Karpas-422 (cell line): ENCODE measurements around the gene DHH. TPM values are rescaled to one million over a fixed set of nuclear protein-coding genes. Genes with fewer than 3 reads are reported as not detected.
"Not testable (repeated sequence)": the region's sequence is repeated elsewhere in the genome, so short reads cannot be mapped to it uniquely, and the experiment has no call there.

Experiments
- DNase-seq: peaks from one replicate; pipeline ENCODE4 v3.0.0-alpha.2; 2015
- H2AFZ ChIP-seq: fragments of 200-600 bp; sonication (generic); 2 replicates; pipeline ENCODE4 v1.6.1; 2014; ENCODE audit warnings: antibody characterized with exemption, low read length, mixed read lengths
- H3K27ac ChIP-seq: fragments of 200-600 bp; sonication (generic); 2 replicates; pipeline ENCODE4 v1.5.1; 2014; ENCODE audit warnings: mild to moderate bottlenecking, low read length, moderate library complexity
- H3K27me3 ChIP-seq: fragments of 200-600 bp; sonication (generic); 2 replicates; pipeline ENCODE4 v1.6.1; 2014; ENCODE audit warnings: low read length, mixed read lengths
- H3K36me3 ChIP-seq: fragments of 200-600 bp; sonication (generic); 2 replicates; pipeline ENCODE4 v1.6.1; 2014; ENCODE audit warnings: low read length, mixed read lengths; ENCODE audit not compliant: insufficient read depth
- H3K4me1 ChIP-seq: fragments of 200-600 bp; sonication (generic); 2 replicates; pipeline ENCODE4 v1.6.1; 2014; ENCODE audit warnings: mild to moderate bottlenecking, low read length, mixed read lengths
- H3K4me2 ChIP-seq: fragments of 200-600 bp; sonication (generic); 2 replicates; pipeline ENCODE4 v1.6.1; 2014; ENCODE audit warnings: low read length, low read depth, mild to moderate bottlenecking; ENCODE audit not compliant: poor library complexity, severe bottlenecking
- H3K4me3 ChIP-seq: fragments of 200-600 bp; sonication (generic); 2 replicates; pipeline ENCODE4 v1.5.1; 2014; ENCODE audit warnings: mild to moderate bottlenecking, antibody characterized with exemption, low read length, mixed read lengths
- H3K79me2 ChIP-seq: fragments of 200-600 bp; sonication (generic); 2 replicates; pipeline ENCODE4 v1.6.1; 2014; ENCODE audit warnings: mild to moderate bottlenecking, low read length, mixed read lengths
- H3K9ac ChIP-seq: fragments of 200-600 bp; sonication (generic); 2 replicates; pipeline ENCODE4 v1.6.0; 2014; ENCODE audit warnings: low read length
- H3K9me2 ChIP-seq: fragments of 200-600 bp; sonication (generic), shearing (Covaris generic); replicated peaks from 2 replicates; pipeline ENCODE4 v1.6.0; 2014; ENCODE audit warnings: mild to moderate bottlenecking, low read length, moderate library complexity; ENCODE audit not compliant: insufficient read depth
- H3K9me3 ChIP-seq: fragments of 300-700, 200-600 bp; sonication (generic); 2 replicates; pipeline ENCODE4 v1.6.1; 2014; ENCODE audit warnings: low read length, mixed read lengths
- H4K20me1 ChIP-seq: fragments of 200-600 bp; sonication (generic); 2 replicates; pipeline ENCODE4 v1.6.1; 2014; ENCODE audit warnings: mild to moderate bottlenecking, antibody characterized with exemption, low read length, low read depth; ENCODE audit not compliant: insufficient read depth
- total RNA-seq: library from RNA; depleted of rRNA; stranded (reverse); fragments of >200 nt; shearing (Covaris generic); gene quantifications from 2 replicates; pipeline ENCODE4 v1.2.3, GENCODE V29; 2014; ENCODE audit warnings: low replicate concordance

DHH gene
- total RNA-seq, 1 experiment from 2014 or later: 0.26 TPM

DNA sequence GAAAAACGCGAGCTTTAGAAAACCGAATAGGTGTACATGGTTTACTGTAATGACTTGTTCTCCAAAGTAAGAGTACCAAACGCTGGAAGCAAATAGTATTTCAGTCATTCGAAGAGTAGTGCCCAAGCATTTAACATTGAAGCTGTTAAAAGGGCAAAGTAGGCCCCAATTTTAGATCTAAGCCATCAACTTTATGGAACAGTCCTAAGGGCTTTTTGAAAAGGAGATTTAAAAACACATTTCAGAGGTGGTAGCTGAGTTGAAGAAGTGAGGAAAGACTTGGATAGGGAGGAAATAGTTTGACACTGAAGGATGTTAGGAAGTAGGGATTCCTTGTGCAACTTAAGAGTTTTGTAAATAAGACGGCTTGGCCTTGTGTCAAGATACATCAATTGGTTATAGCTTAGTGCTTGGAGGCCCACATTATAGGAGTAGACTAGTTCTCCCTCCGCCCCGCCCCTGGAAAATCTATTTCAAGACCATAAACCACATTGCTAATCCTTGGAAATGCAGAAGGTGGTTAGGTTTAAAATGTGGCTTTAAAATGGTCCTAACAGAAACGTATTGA is 37.4 kb upstream of the DHH start:
- Histone ChIP-seq H3K79me2 (peaks cover 26% of the 10 kb centered on the region), H3K36me3 (peaks cover 29% of the 10 kb centered on the region), H3K27me3 (no peaks in the 10 kb centered on the region), H2AFZ (peak overlapping the region; percentile 67; the same call in 1 of the 2 replicates), H3K4me2 (peak overlapping the region; percentile 82), H4K20me1 (peaks cover 18% of the 10 kb centered on the region), H3K9me2 (no peaks in the 10 kb centered on the region), H3K4me1 (peaks cover 35% of the 10 kb centered on the region), H3K9me3 (no peaks in the 10 kb centered on the region), H3K4me3 (peak overlapping the region; percentile 62), H3K9ac (peak overlapping the region; percentile 69), H3K27ac (peak overlapping the region; percentile 80)
- DNase-seq: peak; percentile 59

GRCh38 chr12:49131051-49131893 is 36.7 kb upstream of the DHH start, which contains the start of gene TUBA1B:
TSS of gene TUBA1B (minus strand) at chr12:49131395. CDS start at chr12:49131300, 95 bp downstream.
- Histone ChIP-seq H3K4me2 (peak within 1 kb of the TSS; percentile 87), H3K27ac (peak within 1 kb of the TSS; percentile 95), H3K36me3 (peaks cover 29% of the 10 kb centered on the region), H3K9me2 (no peaks in the 10 kb centered on the region), H4K20me1 (peaks cover 18% of the 10 kb centered on the region), H3K9me3 (no peaks in the 10 kb centered on the region), H2AFZ (peak within 1 kb of the TSS; percentile 67; the same call in 1 of the 2 replicates), H3K9ac (peak within 1 kb of the TSS; percentile 97), H3K79me2 (peaks cover 26% of the 10 kb centered on the region), H3K27me3 (no peaks in the 10 kb centered on the region), H3K4me3 (peak within 1 kb of the TSS; percentile 92), H3K4me1 (peaks cover 35% of the 10 kb centered on the region)
- DNase-seq: peak; percentile 96

- Histone ChIP-seq H3K36me3 (peaks cover 29% of the 10 kb centered on the region), H3K27ac (peak overlapping the region; percentile 95), H3K79me2 (peaks cover 26% of the 10 kb centered on the region), H3K4me2 (peak overlapping the region; percentile 87), H2AFZ (no peak overlapping the region), H3K27me3 (no peaks in the 10 kb centered on the region), H3K4me1 (peaks cover 35% of the 10 kb centered on the region), H3K9ac (peak overlapping the region; percentile 97), H3K9me3 (no peaks in the 10 kb centered on the region), H3K9me2 (no peaks in the 10 kb centered on the region), H4K20me1 (peaks cover 18% of the 10 kb centered on the region), H3K4me3 (peak overlapping the region; percentile 92)
- peak; percentile 96 for DNase-seq
Measured at GRCh38 chr12:49130151-49131050, 35.8 kb upstream of the DHH start.

GRCh38 chr12:49129332-49130150 is 34.9 kb upstream of the DHH start:
- peaks cover 18% of the 10 kb centered on the region for H4K20me1 ChIP-seq
- H3K4me1 ChIP-seq: peaks cover 35% of the 10 kb centered on the region
- no peak overlapping the region for H2AFZ ChIP-seq
- H3K79me2 ChIP-seq: peaks cover 26% of the 10 kb centered on the region
- no peaks in the 10 kb centered on the region for H3K9me3 ChIP-seq
- peak overlapping the region; percentile 95 for H3K27ac ChIP-seq
- H3K36me3 ChIP-seq: peaks cover 29% of the 10 kb centered on the region
- H3K9ac ChIP-seq: peak overlapping the region; percentile 97
- H3K4me3 ChIP-seq: peak overlapping the region; percentile 92
- peak; percentile 23 for DNase-seq
- no peaks in the 10 kb centered on the region for H3K9me2 ChIP-seq
- no peaks in the 10 kb centered on the region for H3K27me3 ChIP-seq
- H3K4me2 ChIP-seq: peak overlapping the region; percentile 87

DNA sequence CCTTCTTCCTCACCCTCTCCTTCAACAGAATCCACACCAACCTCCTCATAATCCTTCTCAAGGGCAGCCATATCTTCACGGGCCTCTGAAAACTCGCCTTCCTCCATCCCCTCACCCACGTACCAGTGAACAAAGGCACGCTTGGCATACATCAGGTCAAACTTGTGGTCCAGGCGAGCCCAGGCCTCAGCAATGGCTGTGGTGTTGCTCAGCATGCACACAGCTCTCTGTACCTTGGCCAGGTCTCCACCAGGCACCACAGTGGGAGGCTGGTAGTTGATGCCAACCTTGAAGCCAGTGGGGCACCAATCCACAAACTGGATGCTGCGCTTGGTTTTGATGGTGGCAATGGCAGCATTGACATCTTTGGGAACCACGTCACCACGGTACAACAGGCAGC is 33.4 kb upstream of the DHH start:
- H3K4me3 ChIP-seq, DNase-seq, H3K9me2 ChIP-seq, H3K27me3 ChIP-seq, H3K4me2 ChIP-seq, H3K9me3 ChIP-seq, H2AFZ ChIP-seq, H3K9ac ChIP-seq, H3K27ac ChIP-seq: not testable (repeated sequence)
- peaks cover 18% of the 10 kb centered on the region for H4K20me1 ChIP-seq
- H3K4me1 ChIP-seq: peaks cover 24% of the 10 kb centered on the region
- peaks cover 29% of the 10 kb centered on the region for H3K36me3 ChIP-seq
- H3K79me2 ChIP-seq: peaks cover 16% of the 10 kb centered on the region

DNA sequence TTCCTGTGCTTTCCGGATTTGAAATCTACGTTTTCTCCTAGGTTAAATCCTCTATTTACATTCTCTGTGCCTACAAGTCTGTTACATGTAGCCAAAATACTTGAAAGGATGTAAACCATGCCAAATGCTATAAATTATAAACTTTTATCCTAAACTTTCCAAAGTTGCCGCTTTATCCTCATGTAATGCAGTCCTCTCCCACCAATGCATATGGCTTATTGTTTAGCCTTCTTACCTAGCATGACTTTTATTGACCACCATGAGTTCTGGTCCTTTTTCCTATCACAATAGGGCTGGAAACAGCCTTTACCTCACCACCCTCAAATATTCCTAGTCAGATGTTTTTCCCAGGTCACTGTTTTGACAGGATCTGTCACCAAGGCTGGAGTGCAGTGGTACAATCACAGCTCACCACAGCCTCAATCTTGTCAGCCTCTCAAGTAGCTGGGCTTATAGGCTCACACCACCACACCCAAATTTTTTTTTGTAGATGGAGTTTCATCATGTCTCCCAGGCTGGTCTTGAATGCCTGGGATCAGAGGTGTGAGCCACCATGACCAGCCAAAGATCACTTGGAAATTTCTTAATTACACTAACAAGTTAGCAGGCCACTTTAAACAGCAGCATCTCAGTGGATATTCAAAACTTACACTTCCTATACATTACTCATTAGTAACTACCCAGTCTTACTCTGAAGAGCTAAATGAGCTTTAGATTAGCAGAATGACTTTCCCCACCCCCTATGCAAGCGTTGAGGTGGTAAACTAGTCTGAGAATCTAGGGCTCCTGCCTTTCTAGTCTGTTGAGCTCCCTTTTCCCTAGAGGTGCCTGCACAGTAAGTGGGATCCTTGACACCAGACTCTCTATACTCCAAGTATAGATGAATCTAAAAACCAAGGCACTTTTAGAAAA is 32.5 kb upstream of the DHH start:
- H3K4me3 ChIP-seq: no peak overlapping the region
- no peaks in the 10 kb centered on the region for H3K9me2 ChIP-seq
- no peaks in the 10 kb centered on the region for H3K9me3 ChIP-seq
- DNase-seq: peak; percentile 73
- no peaks in the 10 kb centered on the region for H3K27me3 ChIP-seq
- H3K36me3 ChIP-seq: peaks cover 29% of the 10 kb centered on the region
- peaks cover 16% of the 10 kb centered on the region for H3K4me1 ChIP-seq
- peaks cover 13% of the 10 kb centered on the region for H3K79me2 ChIP-seq
- peaks cover 18% of the 10 kb centered on the region for H4K20me1 ChIP-seq
- H3K9ac ChIP-seq: no peak overlapping the region
- H3K4me2 ChIP-seq: no peak overlapping the region
- no peak overlapping the region; the same call in 1 of the 2 replicates for H3K27ac ChIP-seq
- no peak overlapping the region for H2AFZ ChIP-seq
